ENCODE results near the gene LRRC74A.
A peak's percentile ranks its signal among the peaks of the same experiment; 100 is the strongest.
"Not testable (repeated sequence)": the region's sequence is repeated elsewhere in the genome, so short reads cannot be mapped to it uniquely, and the experiment has no call there.

LRRC74A gene

GRCh38 chr14:76900682-76901081 lies 74.5 kb downstream of the LRRC74A start:
- no peak for DNase-seq

DNA sequence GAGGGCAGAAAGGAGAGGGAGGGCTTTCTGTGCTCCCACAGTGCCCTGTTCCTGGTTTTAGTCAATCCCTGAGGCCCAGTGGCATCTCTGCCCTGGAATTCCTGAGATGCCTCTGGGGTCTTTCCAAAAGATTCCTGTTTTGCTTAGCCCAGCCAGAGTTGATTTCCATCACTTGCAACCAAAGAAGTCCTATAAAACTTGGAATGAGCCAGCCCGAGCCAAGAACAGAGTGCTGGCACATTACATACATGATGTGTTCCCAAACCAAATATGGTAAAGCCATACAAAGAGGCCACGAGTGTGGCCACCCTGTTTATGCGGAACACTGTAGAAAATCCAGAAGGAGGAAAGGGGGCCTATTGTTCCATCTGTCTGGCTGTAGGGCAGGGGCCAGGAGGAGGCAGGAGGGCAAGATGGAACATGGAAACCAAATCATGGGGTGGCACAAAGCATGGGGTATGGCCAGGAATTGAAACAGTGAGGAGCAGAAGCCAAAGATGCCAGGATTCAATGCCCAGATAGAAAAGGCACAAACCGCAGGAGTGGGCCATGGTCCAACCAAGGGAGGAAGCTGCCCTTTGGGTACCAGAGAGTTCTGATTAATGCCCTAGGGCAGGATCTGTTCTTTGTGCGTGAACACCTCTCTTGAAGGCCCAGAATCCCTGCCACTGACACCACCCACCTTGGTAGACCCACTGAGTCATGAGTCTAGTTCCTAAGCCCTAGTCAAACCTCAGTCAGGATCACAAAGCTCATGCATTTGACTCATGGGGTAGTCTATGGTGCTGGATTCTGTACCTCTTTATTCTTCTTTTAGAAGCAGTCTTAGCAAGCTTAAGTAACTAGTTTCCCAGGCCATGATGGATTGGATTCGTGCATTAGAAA lies 75.2 kb downstream of the LRRC74A start:
- no peak for DNase-seq

- no peak for DNase-seq
Measured at GRCh38 chr14:76902591-76902990, 76.4 kb downstream of the LRRC74A start.

- DNase-seq: no peak
Measured at GRCh38 chr14:76904100-76904739, 78.0 kb downstream of the LRRC74A start.

DNA sequence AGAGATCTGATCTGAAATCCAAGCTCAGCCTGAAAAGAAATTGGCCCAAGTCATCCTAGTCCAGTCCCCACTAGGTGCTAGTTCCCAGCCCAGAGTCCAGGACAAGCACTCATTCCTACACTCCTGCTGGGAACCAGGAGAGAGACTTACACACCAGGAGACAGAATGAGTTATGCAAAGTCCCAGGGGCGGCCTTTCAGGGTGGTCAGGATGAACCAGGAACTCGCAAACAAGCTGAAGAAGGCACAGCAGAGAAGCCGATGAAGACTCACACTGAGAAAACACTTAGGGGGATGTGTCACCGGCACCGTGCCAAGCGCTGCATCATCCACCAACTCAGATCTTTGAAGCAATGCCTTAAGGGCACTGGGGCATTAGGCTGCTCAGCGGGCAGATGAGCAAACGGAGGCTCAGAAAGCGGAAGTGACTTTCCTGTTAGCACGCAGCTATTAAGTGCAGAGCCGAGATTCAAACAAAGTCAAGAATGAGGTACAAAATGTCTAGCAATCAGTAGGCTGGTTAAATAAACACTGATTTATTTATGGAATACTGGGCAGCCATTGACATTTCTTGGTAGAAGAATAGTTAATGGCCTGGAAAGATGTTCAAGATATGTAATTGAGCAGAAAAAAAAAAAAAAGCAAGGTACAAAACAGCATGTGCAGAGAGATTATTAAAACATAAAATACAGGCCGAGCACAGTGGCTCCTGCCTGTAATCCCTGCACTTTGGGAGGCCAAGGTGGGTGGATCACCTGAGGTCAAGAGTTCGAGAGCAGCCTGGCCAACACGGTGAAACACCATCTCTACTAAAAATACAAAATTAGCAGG lies 78.7 kb downstream of the LRRC74A start:
- peak; percentile 80 for DNase-seq

DNA sequence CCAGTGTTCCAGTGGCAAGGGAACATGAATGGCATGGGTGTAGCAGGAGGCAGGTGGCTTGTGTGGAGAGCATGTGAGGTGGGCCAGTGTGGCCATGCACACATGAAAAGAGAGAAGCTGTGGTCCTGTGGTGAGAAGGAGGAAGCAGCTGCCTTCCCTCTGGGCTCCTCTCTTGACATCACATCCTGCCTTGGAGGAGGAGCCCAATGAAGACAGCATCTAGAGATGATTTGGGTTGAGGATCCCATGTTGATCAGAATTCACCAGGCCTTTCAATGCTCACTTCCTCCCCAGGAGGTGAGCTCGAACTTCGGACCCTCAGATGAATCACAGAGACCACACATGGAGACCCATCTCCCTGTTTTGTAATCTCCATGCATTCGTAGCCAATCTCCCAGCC lies 82.6 kb downstream of the LRRC74A start:
- no peak for DNase-seq

- no peak for DNase-seq
Measured at GRCh38 chr14:76909266-76909665, 83.1 kb downstream of the LRRC74A start.

- DNase-seq: no peak
Measured at GRCh38 chr14:76910371-76910890, 84.2 kb downstream of the LRRC74A start.

GRCh38 chr14:76911473-76911872 lies 85.3 kb downstream of the LRRC74A start:
- no peak for DNase-seq

DNA sequence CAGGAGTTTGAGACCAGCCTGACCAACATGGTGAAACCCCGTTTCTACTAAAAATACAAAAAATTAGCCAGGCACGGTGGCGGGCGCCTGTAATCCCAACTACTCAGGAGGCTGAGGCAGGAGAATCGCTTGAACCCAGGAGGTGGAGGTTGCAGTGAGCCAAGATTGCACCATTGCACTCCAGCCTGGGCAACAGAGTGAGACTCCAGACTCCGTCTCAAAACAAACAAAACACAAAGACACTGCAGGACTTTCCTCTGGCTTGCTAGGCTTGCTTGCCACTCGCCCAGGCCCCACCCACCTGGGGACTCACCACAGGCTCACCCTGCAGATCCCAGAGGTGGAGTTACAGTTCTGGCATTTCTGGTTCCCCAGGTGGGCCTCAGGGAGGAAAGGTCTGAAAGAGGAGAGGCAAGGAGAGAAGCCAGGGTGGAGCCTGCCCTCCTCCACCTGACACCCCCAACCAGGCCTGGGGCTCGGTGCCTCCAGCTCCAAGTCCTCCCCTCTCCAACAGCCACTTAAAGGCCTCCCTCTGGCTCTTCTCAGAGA lies 88.4 kb downstream of the LRRC74A start:
- not testable (repeated sequence) for DNase-seq

DNA sequence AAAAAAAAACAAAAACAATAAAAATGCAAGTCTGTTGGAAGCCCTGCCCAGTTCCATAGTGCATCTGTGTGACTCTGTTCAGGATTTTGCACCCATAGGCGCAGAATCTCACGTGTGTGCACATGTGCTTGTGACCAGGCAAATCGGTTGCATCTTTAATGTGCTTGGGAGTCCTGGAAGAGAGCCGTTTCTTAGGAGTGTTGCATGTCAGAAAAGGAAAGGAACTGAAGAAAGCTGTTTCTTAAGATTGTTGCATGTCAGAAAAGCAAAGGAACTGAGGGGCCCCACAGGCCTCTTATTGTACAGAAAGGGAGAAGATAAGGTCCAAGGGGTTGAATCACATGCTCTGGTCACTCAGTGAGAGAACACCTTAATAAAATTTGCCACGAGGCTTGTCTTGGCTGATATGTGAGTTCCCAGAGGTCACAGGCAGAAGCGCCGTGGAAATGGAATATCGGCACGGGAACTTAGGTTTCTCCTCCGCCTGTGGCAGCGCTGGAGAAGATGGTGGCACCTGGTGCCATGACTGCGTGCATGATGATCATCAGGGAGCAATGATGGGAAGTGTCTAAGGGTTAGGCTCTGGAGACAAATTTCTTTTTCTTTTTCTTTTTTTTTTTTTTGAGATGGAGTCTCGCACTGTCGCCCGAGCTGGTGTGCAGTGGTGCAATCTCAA lies 90.0 kb downstream of the LRRC74A start:
- no peak for DNase-seq

DNA sequence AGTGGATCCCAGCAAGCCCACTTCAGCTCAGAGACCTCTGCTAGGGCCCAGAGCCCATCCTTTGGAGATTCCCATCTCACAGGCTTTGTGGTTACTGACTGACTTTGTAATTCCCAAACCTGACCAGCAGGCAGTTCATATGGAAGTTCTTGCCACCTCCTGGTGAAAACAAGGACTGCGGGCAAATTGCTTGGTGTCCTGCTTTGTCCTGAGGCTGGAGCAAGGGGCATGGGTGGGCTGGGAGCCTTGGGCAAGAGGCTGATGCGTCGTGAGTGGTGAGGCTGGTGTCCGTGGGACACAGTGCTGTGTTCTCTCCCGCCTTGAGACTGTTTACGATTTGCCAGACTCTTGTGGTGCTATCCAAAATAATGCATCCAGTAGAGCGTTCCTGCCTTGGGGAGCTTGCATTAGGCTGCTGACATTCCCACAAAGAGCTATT lies 91.0 kb downstream of the LRRC74A start:
- DNase-seq: no peak

- no peak for DNase-seq
Measured at GRCh38 chr14:76917745-76918255, 91.6 kb downstream of the LRRC74A start.

GRCh38 chr14:76918256-76918781 lies 92.1 kb downstream of the LRRC74A start:
- no peak for DNase-seq

GRCh38 chr14:76918782-76919394 lies 92.7 kb downstream of the LRRC74A start:
- DNase-seq: peak in 1 of 2 donors; percentile 16
